Progenitor cell of endocrine pancreas (in vitro differentiated cells): ENCODE results near the gene KPTN. TPM values are rescaled to one million over a fixed set of nuclear protein-coding genes. Genes with fewer than 3 reads are reported as not detected.

ENCODE experiments used
- DNase-seq: peaks from one replicate; pipeline ENCODE4 v3.0.0; 2021; ENCODE audit warnings: low spot score; ENCODE audit not compliant: unreplicated experiment
- H3K27ac Mint-ChIP-seq: 2 replicates; pipeline ENCODE4 v1.8.0; 2021; ENCODE audit warnings: mild to moderate bottlenecking, moderate library complexity, mixed read lengths
- H3K27me3 Mint-ChIP-seq: 2 replicates; pipeline ENCODE4 v1.8.0; 2021; ENCODE audit warnings: mixed read lengths
- H3K36me3 Mint-ChIP-seq: 2 replicates; pipeline ENCODE4 v1.8.0; 2022; ENCODE audit warnings: mixed read lengths; ENCODE audit not compliant: insufficient read depth
- H3K4me1 Mint-ChIP-seq: 2 replicates; pipeline ENCODE4 v1.8.0; 2021; ENCODE audit warnings: low read depth, mixed read lengths
- H3K4me3 Mint-ChIP-seq: 2 replicates; pipeline ENCODE4 v1.8.0; 2021; ENCODE audit warnings: low read depth, mild to moderate bottlenecking, moderate library complexity, mixed read lengths
- H3K9me3 Mint-ChIP-seq: 2 replicates; pipeline ENCODE4 v1.8.0; 2021; ENCODE audit warnings: low read depth, mixed read lengths
- total RNA-seq: library from RNA; stranded (reverse); gene quantifications from 2 replicates; pipeline ENCODE4 v1.2.1, GENCODE V29; 2021
- TF ChIP-seq, protein P1 (sequence below): fragments of 200-600 bp; sonication (generic); IDR thresholded peaks from one replicate; pipeline ENCODE4 v1.5.0; 2021; ENCODE audit warnings: antibody characterized with exemption, mild to moderate bottlenecking; ENCODE audit not compliant: unreplicated experiment

The KPTN gene
- total RNA-seq, 1 donor from 2014 or later = 30.5 TPM

DNA sequence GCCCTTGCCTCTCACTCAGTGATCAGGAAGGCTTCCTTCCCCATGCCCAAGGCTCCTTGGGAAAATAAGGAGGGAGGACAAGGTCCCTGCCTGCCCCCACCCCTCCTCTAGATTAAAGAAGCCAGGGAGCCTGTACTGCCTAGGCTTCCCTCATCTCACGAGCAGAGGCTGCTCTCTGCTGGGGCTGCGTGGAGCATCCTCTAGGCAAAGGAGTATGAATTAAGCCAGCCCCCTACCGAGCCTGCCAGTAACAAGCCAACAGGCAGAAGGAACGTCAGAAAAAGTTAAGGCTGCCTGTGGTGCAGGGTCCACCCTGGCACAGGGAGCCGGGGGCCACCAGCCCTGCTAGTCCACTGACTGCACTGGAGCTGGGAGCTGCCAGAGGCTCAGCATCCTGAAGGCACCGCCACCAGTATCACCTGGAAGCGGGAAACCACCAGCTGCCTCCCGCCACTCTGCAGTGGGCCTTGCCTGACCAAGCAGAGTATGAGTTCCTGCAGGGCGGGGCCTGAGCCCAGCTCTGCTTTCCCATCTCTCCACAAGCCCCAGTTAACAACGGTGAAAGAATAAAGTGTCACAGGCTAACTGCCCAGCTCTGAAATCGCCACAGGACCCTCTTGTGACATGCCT is 24.0 kb upstream of the KPTN start:
- H3K9me3 Mint-ChIP-seq = no peaks in the 10 kb centered on the region
- no peak overlapping the region for H3K4me3 Mint-ChIP-seq
- H3K27me3 Mint-ChIP-seq = no peaks in the 10 kb centered on the region
- H3K27ac Mint-ChIP-seq = no peak overlapping the region
- no peaks in the 10 kb centered on the region for H3K36me3 Mint-ChIP-seq
- no peak for DNase-seq
- TF ChIP-seq, protein P1, sequence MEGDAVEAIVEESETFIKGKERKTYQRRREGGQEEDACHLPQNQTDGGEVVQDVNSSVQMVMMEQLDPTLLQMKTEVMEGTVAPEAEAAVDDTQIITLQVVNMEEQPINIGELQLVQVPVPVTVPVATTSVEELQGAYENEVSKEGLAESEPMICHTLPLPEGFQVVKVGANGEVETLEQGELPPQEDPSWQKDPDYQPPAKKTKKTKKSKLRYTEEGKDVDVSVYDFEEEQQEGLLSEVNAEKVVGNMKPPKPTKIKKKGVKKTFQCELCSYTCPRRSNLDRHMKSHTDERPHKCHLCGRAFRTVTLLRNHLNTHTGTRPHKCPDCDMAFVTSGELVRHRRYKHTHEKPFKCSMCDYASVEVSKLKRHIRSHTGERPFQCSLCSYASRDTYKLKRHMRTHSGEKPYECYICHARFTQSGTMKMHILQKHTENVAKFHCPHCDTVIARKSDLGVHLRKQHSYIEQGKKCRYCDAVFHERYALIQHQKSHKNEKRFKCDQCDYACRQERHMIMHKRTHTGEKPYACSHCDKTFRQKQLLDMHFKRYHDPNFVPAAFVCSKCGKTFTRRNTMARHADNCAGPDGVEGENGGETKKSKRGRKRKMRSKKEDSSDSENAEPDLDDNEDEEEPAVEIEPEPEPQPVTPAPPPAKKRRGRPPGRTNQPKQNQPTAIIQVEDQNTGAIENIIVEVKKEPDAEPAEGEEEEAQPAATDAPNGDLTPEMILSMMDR = no peak
- H3K4me1 Mint-ChIP-seq = peaks cover 15% of the 10 kb centered on the region

DNA sequence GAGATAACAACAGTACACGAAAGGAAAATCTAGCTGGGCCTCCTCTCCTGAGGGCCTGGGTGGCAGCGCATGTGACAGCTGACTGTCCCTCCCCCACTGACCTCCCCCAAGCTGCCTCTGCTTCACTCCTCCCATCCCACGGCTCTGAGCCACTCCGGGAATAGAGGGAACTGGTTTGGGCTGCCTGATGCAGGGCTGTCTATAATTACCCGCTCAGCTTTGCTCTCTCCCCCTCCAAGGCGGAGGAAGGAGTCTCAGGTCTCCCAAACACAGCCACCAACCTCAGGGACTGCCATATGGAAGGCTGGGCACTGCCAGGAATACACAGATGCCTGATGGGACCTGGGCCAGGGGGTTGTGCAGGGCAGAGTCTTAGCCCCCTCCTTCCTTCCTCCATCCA is 23.0 kb upstream of the KPTN start:
- DNase-seq = no peak
- TF ChIP-seq, protein P1 = no peak
- peaks cover 5% of the 10 kb centered on the region for H3K4me1 Mint-ChIP-seq
- H3K36me3 Mint-ChIP-seq = no peaks in the 10 kb centered on the region
- no peak overlapping the region for H3K4me3 Mint-ChIP-seq
- H3K27me3 Mint-ChIP-seq = no peaks in the 10 kb centered on the region
- no peaks in the 10 kb centered on the region for H3K9me3 Mint-ChIP-seq
- H3K27ac Mint-ChIP-seq = no peak overlapping the region

DNA sequence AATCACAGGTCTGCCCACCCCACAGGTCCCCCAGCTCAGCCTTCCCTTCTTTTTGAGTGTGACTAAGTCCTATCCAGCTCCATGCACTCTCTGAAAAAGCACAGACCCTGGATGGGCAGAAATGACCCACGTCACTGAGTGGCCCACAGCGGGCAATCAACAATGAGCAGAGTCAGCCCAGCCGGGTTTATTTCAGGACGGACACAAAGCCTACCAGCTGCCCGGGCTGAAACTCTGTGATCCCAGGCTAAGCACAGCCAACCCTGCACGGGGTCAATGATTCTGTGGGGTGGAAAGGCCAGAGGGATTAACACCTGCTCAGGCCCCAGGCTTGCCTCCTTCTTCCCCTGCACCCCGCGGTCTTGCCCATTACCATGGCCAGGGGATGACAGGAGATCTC is 22.4 kb upstream of the KPTN start:
- Mint-ChIP-seq H3K9me3 (no peaks in the 10 kb centered on the region), H3K27ac (no peak overlapping the region), H3K4me3 (no peak overlapping the region), H3K36me3 (no peaks in the 10 kb centered on the region), H3K4me1 (peaks cover 2% of the 10 kb centered on the region), H3K27me3 (no peaks in the 10 kb centered on the region)
- TF ChIP-seq, protein P1 = no peak
- DNase-seq = no peak

DNA sequence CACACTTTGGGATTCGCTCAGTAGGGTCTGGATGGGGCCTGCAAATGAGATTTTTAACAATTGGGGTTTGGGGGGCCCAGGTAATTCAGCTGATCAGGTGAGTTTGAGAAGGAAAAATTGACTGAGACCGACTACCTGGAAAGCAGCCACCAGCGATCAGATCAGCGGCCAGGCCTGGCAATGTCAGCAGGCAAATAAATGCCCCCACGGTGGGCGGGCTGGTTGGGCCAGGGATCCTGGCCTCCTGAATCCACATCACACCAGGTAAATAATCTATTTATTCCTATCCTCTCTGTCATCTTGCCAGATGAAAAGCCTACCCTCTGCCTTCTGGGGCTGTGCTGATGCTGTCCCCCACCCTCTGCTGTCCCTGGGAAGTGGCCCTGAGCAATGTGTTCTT is 21.5 kb upstream of the KPTN start:
- Mint-ChIP-seq H3K36me3 (no peaks in the 10 kb centered on the region), H3K27me3 (no peaks in the 10 kb centered on the region), H3K4me3 (no peak overlapping the region), H3K9me3 (no peaks in the 10 kb centered on the region), H3K27ac (peak overlapping the region; percentile 74), H3K4me1 (peaks cover 2% of the 10 kb centered on the region)
- TF ChIP-seq, protein P1 = no peak
- no peak for DNase-seq

DNA sequence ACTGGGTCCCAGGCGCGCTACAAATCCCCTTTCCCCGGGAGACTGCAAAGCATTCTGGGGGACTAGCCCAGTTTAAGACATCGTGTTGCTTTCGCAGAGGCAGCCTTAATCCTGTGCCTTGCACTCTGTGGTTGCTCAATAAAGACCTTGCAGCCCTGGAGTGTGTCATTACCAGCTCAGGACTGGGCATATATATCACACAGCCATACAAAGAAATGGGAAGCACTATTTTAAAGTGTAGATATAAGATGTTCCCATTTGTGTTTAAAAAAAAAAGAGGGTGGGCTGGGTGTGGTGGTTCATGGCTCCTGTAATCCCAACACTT is 19.8 kb upstream of the KPTN start:
- peaks cover 2% of the 10 kb centered on the region for H3K36me3 Mint-ChIP-seq
- H3K27me3 Mint-ChIP-seq = no peaks in the 10 kb centered on the region
- H3K4me3 Mint-ChIP-seq = no peak overlapping the region
- no peak overlapping the region for H3K27ac Mint-ChIP-seq
- no peak for DNase-seq
- no peaks in the 10 kb centered on the region for H3K4me1 Mint-ChIP-seq
- TF ChIP-seq, protein P1 = no peak
- no peaks in the 10 kb centered on the region for H3K9me3 Mint-ChIP-seq
